Suppressor macrophage (primary cell): ENCODE data around the gene SHC3.
A peak's percentile ranks its signal among the peaks of the same experiment; 100 is the strongest.

Experiments used
- DNase-seq, 4 experiments: peaks; one replicate each; pipeline ENCODE4 v3.0.0-alpha.2; 2020 to 2022

Gene SHC3

GRCh38 chr9:89000371-89000781 lies 178.2 kb downstream of the SHC3 start:
- no peak for DNase-seq

GRCh38 chr9:88998911-88999310 lies 179.7 kb downstream of the SHC3 start:
- DNase-seq: no peak

- DNase-seq: peak in 2 of 4 experiments; percentile 33 to 57
These were observed 180.1 kb downstream of the SHC3 start for GRCh38 chr9:88998503-88998902.

GRCh38 chr9:88997646-88998045 lies 181.0 kb downstream of the SHC3 start:
- DNase-seq: no peak

DNA sequence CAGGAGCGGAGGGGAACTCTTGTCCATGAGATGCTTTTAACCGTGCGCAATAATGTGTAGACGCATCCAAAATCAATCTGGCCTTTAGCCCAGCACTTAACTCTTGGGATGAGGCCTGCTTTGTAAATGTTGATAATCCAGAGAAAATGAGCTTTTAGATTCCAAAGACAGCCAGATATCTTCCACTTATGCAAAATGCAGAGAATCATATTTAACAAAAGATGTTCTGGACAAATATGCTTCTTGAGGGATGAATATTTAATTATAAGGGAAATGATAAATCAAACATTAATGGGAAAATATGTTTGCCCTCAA lies 181.7 kb downstream of the SHC3 start:
- DNase-seq: no peak

DNA sequence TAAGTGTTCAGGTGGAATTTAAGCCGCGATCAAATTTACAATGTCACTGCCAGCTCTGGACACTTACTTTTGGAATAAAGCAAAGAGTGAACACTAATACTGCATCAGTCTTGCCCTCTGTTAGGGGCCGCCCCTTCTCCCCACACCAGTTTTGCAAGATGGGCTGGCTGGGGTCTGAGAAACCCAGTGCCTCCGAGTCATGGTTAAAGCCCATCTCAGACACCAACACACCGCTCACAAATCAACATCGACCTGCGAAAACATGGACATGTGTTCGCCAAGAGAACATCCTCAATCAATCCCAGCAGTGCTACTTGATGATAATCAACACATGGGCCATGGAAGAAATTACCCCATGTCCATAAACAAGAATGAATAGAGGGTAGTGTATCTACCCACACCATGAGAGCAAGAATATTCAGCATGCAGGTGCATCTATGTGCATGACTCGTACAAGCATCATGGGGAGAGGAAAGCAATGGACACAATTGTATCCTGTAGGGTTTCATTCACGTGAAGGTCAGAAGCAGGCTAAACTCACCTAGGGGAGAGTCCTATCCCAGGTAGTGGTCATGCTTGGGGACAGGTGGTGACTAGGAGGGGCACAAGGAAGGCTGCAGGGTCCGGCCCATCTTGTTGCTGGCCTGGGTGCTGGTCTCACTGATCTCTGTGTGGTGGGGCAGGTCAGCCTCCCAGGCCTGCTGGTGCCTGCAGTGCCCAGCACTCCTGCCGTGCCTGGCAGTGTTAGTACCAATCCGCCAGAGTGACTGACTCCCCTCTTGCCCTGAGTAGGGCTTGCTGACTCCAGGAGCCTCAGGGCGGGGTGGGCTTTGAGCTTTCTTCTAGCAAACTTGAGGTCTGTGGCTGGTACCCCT lies 182.3 kb downstream of the SHC3 start:
- DNase-seq: no peak

- no peak for DNase-seq
These were observed 183.0 kb downstream of the SHC3 start for GRCh38 chr9:88995627-88996026.

- no peak for DNase-seq
These were observed 183.4 kb downstream of the SHC3 start for GRCh38 chr9:88995200-88995577.

GRCh38 chr9:88994469-88995199 lies 184.0 kb downstream of the SHC3 start:
- DNase-seq: no peak

GRCh38 chr9:88993871-88994460 lies 184.7 kb downstream of the SHC3 start:
- DNase-seq: no peak

DNA sequence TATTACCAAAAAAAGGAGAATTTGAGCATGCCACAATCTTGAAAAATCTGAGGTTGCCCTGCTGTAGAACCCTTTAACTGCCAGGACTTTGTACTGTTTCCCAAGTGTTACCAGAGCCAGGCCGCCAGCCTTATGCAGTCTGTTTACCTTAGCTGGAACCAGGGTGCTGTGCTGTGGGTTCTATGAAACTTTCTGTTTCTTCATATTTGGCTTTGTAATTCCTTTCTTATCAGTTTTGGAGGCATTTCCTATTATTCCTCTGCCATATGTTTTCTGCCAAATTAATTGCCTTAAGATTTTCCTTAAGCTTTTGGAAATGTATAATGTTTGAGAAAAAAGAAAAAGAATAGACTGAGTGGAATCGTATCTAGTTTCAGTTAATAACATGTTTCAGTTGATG lies 185.3 kb downstream of the SHC3 start:
- no peak for DNase-seq

- DNase-seq: no peak
These were observed 186.1 kb downstream of the SHC3 start for GRCh38 chr9:88992556-88992955.

DNA sequence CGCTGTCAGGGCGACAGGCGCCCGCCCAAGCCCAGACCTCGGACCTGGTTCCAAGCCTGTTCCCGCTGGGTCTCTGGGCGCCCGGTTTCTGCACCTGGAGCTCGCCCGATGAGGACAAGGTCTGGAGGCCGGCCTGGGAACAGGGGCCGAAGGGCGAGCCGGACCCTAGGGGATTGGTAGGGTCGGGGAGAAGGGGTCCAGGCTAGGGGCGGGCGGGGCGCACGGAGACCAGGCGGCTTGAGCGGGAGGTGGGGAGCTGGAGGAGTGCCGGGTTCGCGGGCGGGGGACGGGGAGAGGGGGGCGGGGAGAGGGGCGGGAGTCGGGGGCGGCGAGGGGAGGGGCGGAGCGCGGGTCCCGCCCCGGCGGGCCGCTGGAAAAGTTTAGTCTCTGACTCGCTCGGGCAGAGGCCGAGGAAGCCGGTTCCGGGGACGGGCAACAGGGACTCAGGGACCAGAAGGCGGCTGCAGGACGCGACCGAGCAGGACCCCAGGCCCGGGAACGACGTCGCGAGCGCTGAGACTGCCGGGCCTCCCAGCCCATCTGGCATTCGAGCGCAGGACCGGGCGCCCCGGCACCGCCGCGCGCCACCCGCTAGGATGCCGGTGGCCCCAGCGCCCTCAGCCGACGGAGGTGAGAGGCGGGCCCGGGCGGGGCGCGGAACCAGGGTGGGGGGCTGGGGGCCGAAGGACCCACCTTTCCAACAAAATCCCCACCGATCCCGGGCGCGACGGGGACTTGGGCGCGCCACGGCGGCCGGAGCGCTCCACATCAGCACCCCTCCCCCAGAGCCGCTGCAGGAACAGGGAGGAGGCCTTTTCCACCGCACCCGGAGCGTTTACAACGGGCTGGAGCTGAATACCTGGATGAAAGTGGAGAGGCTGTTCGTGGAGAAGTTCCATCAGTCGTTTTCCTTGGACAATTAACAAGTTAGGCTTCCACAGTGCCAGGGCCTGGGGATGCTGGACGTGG lies 187.3 kb downstream of the SHC3 start, which contains the start of gene S1PR3:
S1PR3 (plus strand) TSS at position 403 of the 969 bp plus-strand sequence. CDS start 9,733 bp downstream, outside the sequence.
- DNase-seq: peak in 3 of 4 experiments; percentile 14 to 35 (median 34)

DNA sequence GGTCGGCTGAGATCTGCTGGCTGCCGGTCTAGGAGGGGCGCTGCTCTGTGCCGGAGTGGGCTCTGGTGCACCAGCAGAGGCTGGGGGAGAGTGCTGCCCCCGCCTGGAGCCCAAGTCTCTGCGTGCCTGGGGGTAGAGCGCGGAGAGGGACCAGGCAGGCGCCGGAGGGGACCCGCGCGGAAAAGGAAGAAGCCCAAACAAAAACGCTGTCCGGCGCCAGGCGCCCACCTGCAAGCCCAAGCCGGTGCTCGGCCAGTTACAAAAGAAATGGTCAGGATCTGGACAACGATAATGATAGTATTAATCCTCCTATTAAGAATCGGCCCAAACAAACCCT lies 187.9 kb downstream of the SHC3 start:
- DNase-seq: no peak

DNA sequence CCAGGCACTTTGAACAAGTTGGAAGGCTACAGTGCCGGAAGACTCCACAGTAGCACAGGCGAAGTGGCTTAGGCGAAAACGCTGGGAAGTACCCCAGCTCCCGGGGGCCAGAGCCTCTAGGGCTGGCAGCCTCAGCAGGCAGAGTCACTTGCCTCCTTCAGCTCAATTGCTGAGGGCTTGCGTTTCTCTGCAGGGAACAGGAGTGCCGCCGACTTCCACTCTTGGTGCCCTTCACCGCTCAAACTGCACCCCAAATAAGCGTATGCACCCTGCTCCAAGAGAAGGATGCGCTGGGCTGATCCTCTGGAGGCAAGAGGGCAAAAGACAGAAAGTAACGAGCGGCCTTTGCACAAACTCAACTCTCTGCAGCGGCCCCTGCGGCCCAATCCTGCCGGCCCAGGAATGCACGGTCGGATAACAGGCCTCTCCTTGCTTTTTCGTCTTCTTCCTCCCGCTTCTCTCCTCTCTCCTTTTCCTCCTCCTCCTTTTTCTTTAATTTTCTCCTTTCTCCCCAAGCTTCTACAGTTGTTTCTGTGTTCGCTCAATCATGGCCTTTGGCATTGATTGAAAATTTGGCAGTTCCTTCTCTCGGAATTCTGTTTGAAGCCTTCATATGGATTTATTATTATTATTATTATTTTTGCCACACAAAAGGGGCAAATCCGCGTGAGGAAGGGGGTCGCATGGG lies 188.4 kb downstream of the SHC3 start:
- DNase-seq: no peak

DNA sequence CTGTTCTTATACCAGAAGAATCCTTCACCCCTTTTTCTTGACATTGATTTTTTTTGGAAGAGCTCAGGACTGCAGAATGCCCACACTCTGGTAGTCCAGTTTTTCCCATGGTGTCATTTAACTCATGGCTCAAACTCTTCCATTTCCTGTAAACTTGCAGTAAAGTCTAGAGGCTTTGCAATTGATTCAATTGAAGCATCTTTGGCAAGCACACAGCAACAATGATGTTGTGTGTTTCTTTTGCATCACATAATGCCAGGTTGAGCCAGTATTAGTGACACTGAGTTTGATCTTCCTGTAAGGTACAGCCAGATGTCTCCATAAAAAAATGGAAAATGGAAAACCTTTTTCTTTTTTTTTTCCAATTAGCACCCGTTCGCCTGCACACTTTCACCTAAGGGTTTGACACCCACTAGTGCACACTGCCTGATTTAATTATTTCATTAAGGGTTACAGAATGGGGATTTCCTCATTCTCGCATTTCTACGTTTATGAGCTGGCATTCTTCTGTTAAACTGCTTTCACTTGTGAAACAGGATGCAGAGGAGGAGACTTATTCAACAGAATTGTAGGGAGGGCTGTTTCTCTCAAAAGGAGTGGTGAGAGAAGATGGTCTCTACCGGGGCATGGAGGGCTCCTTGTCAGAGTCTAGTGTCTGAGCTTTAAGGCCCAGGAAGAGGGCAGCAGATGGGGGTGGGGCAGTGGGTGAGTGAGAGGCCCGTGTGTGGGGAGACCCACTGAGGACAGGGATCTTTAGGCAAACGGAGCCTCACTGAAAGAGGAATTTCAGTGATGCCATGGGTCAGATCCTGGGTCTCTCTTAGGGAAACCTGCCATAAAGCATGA lies 189.6 kb downstream of the SHC3 start:
- DNase-seq: peak; percentile 31 to 78 (median 63)

DNA sequence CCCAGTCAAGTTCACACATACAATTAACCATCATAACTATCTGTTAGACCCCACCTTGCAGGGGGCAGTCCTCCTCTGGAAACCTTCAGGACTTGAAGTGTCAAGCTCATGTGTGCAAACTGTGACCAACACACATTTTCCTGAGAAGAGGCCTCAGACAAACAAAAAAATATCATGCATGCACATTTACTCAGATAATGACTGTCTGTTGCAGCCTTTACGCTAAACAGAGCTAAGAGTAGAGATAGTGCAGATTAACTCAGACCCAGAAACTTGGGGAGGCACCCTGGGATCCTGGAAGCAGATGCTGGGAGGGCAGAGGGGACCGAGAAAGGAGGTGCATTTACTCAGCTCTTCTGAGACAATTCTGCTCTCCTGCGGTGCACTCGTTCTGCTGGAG lies 191.0 kb downstream of the SHC3 start:
- DNase-seq: no peak

- DNase-seq: no peak
These were observed 191.8 kb downstream of the SHC3 start for GRCh38 chr9:88986776-88987175.

- DNase-seq: no peak
These were observed 193.0 kb downstream of the SHC3 start for GRCh38 chr9:88985616-88986015.

- no peak for DNase-seq
These were observed 194.1 kb downstream of the SHC3 start for GRCh38 chr9:88984543-88984883.
